GM12892 (cell line): ENCODE results near the gene LFNG.

Experiments used
- POLR2A ChIP-seq: IDR thresholded peaks from 2 replicates; pipeline ENCODE4 v1.6.1; 2011; ENCODE audit warnings: low read depth, low read length, control low read depth
- POLR2AphosphoS5 ChIP-seq: IDR thresholded peaks from 2 replicates; pipeline ENCODE4 v1.6.1; 2011; ENCODE audit warnings: low read depth, low read length, control low read depth
- TAF1 ChIP-seq: IDR thresholded peaks from 2 replicates; pipeline ENCODE4 v1.6.1; 2011; ENCODE audit warnings: low read depth, mild to moderate bottlenecking, control low read depth, low read length, borderline replicate concordance

DNA sequence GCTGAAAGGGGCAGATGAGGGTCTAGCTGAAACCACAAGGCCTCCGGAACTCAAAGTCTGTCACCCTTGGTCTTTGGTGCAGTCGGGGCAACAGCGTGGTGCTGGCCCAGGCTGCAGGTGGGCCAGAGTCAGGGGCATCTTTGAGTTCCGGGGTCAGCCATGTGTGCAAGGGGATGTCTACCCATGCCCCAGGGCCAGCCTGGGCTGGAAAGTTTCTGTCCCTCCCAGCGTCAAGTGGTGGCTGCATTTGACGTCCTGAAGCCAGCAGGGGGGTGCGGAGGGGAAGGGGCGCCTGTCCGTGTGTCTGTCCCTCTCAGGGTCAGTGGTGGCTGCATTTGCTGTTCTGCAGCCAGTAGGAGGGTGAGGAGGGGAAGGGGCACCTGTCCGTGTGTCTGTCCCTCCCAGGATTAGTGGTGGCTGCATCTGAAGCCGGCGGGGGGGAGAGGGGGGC, 35.1 kb downstream of the LFNG start:
- TF ChIP-seq POLR2A = no peak
- no peak for TF ChIP-seq POLR2AphosphoS5
- TF ChIP-seq TAF1 = no peak
